Small intestine (tissue), 7 donors: ENCODE measurements around the gene TAF11L9. TPM values are rescaled to one million over a fixed set of nuclear protein-coding genes. Genes with fewer than 3 reads are reported as not detected.
"Not testable (repeated sequence)": the region's sequence is repeated elsewhere in the genome, so short reads cannot be mapped to it uniquely, and the experiment has no call there.

Experiments
- DNase-seq, 2 donors: peaks; one replicate each; pipeline versions ENCODE4 v3.0.0 to v3.0.0-alpha.2; 2013
- FAIRE-seq: peaks from 2 replicates; lab custom pipeline; 2012; peaks lifted over from hg19 to GRCh38; lab: Jason Lieb, UNC
- H3K27ac ChIP-seq, 3 donors: one replicate each; pipeline ENCODE4 v1.5.1; 2013; ENCODE audit warnings: low read length in 2 of 3, mild to moderate bottlenecking in 2 of 3, control low read depth in 1 of 3, inconsistent platforms in 1 of 3, low read depth in 1 of 3, moderate library complexity in 1 of 3
- H3K27me3 ChIP-seq, 3 donors: one replicate each; pipeline ENCODE4 v1.6.1; 2013; ENCODE audit warnings: low read length in 3 of 3, inconsistent platforms in 1 of 3; ENCODE audit not compliant: control insufficient read depth in 3 of 3, insufficient read depth in 3 of 3
- H3K36me3 ChIP-seq, 3 donors: one replicate each; pipeline ENCODE4 v1.6.1; 2013; ENCODE audit warnings: low read length in 3 of 3, inconsistent platforms in 1 of 3, low read depth in 1 of 3, mild to moderate bottlenecking in 1 of 3, moderate library complexity in 1 of 3; ENCODE audit not compliant: control insufficient read depth in 3 of 3, insufficient read depth in 2 of 3
- H3K4me1 ChIP-seq, 3 donors: one replicate each; pipeline ENCODE4 v1.6.1; 2013; ENCODE audit warnings: low read length in 2 of 3, inconsistent platforms in 1 of 3, low read depth in 1 of 3, mild to moderate bottlenecking in 1 of 3, moderate library complexity in 1 of 3; ENCODE audit not compliant: control insufficient read depth in 3 of 3, insufficient read depth in 2 of 3
- H3K4me3 ChIP-seq, 3 donors: one replicate each; pipeline ENCODE4 v1.5.1; 2013; ENCODE audit warnings: low read length in 3 of 3, control low read depth in 1 of 3, inconsistent platforms in 1 of 3, low read depth in 1 of 3, mild to moderate bottlenecking in 1 of 3, moderate library complexity in 1 of 3
- H3K9me3 ChIP-seq, 2 donors: one replicate each; pipeline ENCODE4 v1.6.1; 2013; ENCODE audit warnings: low read depth in 1 of 2, low read length in 1 of 2; ENCODE audit not compliant: control insufficient read depth in 2 of 2, insufficient read depth in 1 of 2
- WGBS, 3 donors: extraction: QIAGEN DNeasy Blood & Tissue Kit; methylation state at CpG; one replicate each; pipeline ENCODE4 v1.1.7; 2013; 5-methylcytosine and 5-hydroxymethylcytosine counted together
- polyA plus RNA-seq, 4 donors: library from polyadenylated mRNA; stranded (reverse) in 3 of 4; unstranded in 1 of 4; fragments of 200-250 nt in 3 of 4; fragments of 120-200 nt in 1 of 4; gene quantifications; one replicate each; pipeline versions ENCODE4 v1.2.1 to v1.2.3, GENCODE V29; 2013
- donor health status: healthy with polysubstance abuse.
- donor health status: control.
- donor health status: control.
- donor health status: Bipolar disorder and iron deficiency.
- donor health status: healthy.

TAF11L9 gene
- polyA plus RNA-seq, 4 donors: not detected

GRCh38 chr5:17607461-17607860 lies 13.3 kb upstream of the TAF11L9 start:
- H3K4me3 ChIP-seq, DNase-seq, H3K9me3 ChIP-seq, H3K36me3 ChIP-seq, H3K27ac ChIP-seq, FAIRE-seq, H3K4me1 ChIP-seq, H3K27me3 ChIP-seq: not testable (repeated sequence)
- 85 to 90% (median 90%) methylated on average over 4 of the region's 4 CpGs for WGBS, 3 donors

- no peak for DNase-seq
- no peaks in the 10 kb centered on the region for H3K27me3 ChIP-seq
- H3K9me3 ChIP-seq: peaks cover 0 to 14% of the 10 kb centered on the region in 2 donors
- 91 to 93% (median 92%) methylated on average over 13 to 14 of the region's 14 CpGs for WGBS, 3 donors
- no peak overlapping the region for H3K27ac ChIP-seq
- H3K4me3 ChIP-seq: no peak overlapping the region
- H3K36me3 ChIP-seq: no peaks in the 10 kb centered on the region
- no peaks in the 10 kb centered on the region for H3K4me1 ChIP-seq
- no peak for FAIRE-seq
Observed at GRCh38 chr5:17604951-17605350, 10.8 kb upstream of the TAF11L9 start.

DNA sequence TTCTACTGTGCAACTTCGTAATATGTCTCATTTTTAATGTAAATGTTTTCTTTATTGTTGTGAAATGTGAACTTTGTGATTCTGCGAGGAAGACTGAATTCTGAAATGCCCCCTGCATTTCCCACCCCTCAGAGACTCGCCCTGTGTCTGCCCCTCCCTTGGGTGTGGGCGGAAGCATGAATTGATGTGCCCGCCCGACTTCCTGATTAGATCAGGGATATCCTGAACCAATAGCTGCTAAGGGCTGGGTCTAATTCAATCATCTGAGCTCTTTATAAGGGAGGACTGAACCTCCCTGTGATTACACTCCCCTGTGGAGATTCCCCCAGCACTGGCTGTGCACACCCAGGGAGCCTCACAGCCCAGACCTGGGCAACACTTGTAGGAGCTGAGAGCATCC lies 9.7 kb upstream of the TAF11L9 start, which contains the start of gene TAF11L11:
TAF11L11 (plus strand) TSS at position 304 of the 400 bp plus-strand sequence.
- not testable (repeated sequence) for FAIRE-seq
- 50 to 63% (median 55%) methylated on average over 6 of the region's 6 CpGs for WGBS, 3 donors
- H3K9me3 ChIP-seq: peaks cover 0 to 14% of the 10 kb centered on the region in 2 donors

DNA sequence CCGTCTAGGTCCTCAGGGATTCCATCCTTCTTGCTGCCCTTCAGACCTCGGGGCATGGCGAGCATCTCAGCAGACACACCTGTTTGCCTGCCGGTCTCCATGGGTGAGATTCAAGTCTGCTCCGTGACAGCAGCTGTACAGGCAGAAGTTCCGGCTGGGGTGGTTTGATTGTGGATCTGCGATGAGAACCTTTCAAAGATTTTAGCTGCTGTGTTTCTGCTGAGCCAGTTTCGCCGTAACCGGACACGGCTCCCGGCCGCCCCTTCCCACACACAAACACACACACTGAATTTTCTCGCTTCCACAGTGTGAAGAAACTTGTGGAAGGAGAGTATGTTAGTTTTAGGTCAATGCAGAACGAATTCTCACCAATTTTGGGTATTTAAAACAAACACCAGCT lies 3.5 kb upstream of the TAF11L9 start, which contains the start of gene TAF11L10:
TAF11L10 (minus strand) TSS at position 101 of the 400 bp plus-strand sequence.
- not testable (repeated sequence) for H3K27ac ChIP-seq, FAIRE-seq, H3K4me1 ChIP-seq, H3K36me3 ChIP-seq, DNase-seq, H3K27me3 ChIP-seq, H3K4me3 ChIP-seq
- no CpG with 5 or more reads among the region's 15 CpGs for WGBS, 3 donors
- H3K9me3 ChIP-seq: peaks cover 0 to 11% of the 10 kb centered on the region in 2 donors

More for the DNA sequence above, 9.7 kb upstream of the TAF11L9 start, which contains the start of gene TAF11L11:
- not testable (repeated sequence) for H3K27me3 ChIP-seq, H3K4me3 ChIP-seq, DNase-seq, H3K4me1 ChIP-seq, H3K27ac ChIP-seq, H3K36me3 ChIP-seq

DNA sequence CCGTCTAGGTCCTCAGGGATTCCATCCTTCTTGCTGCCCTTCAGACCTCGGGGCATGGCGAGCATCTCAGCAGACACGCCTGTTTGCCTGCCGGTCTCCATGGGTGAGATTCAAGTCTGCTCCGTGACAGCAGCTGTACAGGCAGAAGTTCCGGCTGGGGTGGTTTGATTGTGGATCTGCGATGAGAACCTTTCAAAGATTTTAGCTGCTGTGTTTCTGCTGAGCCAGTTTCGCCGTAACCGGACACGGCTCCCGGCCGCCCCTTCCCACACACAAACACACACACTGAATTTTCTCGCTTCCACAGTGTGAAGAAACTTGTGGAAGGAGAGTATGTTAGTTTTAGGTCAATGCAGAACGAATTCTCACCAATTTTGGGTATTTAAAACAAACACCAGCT lies 3.3 kb downstream of the TAF11L9 start, which contains the start of gene TAF11L8:
TAF11L8 (minus strand) TSS at position 101 of the 400 bp plus-strand sequence.
- not testable (repeated sequence) for H3K27me3 ChIP-seq, DNase-seq, FAIRE-seq, H3K36me3 ChIP-seq, H3K27ac ChIP-seq, H3K4me3 ChIP-seq, H3K9me3 ChIP-seq, H3K4me1 ChIP-seq
- WGBS, 3 donors: no CpG with 5 or more reads among the region's 16 CpGs

DNA sequence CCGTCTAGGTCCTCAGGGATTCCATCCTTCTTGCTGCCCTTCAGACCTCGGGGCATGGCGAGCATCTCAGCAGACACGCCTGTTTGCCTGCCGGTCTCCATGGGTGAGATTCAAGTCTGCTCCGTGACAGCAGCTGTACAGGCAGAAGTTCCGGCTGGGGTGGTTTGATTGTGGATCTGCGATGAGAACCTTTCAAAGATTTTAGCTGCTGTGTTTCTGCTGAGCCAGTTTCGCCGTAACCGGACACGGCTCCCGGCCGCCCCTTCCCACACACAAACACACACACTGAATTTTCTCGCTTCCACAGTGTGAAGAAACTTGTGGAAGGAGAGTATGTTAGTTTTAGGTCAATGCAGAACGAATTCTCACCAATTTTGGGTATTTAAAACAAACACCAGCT lies 8.5 kb downstream of the TAF11L9 start, which contains the start of gene TAF11L7:
TAF11L7 (minus strand) TSS at position 101 of the 400 bp plus-strand sequence.
- not testable (repeated sequence) for H3K4me1 ChIP-seq, H3K27me3 ChIP-seq, H3K9me3 ChIP-seq, FAIRE-seq, H3K36me3 ChIP-seq, H3K27ac ChIP-seq, DNase-seq, H3K4me3 ChIP-seq
- WGBS, 3 donors: no CpG with 5 or more reads among the region's 16 CpGs

Other genes starting within 250 kb of the TAF11L9 start
- gene TAF11L2, start 96.2 kb downstream of the TAF11L9 start, polyA plus RNA-seq: not detected
- not detected for gene TAF11L3, start 76.0 kb downstream of the TAF11L9 start, polyA plus RNA-seq
- gene TAF11L4, start 72.6 kb downstream of the TAF11L9 start, polyA plus RNA-seq: not detected
- not detected for gene TAF11L5, start 69.2 kb downstream of the TAF11L9 start, polyA plus RNA-seq
- not detected for gene TAF11L6, start 65.7 kb downstream of the TAF11L9 start, polyA plus RNA-seq
- gene TAF11L7, start 8.6 kb downstream of the TAF11L9 start, polyA plus RNA-seq: not detected
- not detected for gene TAF11L8, start 3.4 kb downstream of the TAF11L9 start, polyA plus RNA-seq
- not detected for gene TAF11L10, start 3.4 kb upstream of the TAF11L9 start, polyA plus RNA-seq
- gene TAF11L11, start 9.8 kb upstream of the TAF11L9 start, polyA plus RNA-seq: not detected
- gene TAF11L12, start 16.0 kb upstream of the TAF11L9 start, polyA plus RNA-seq: not detected
- gene TAF11L13, start 37.7 kb upstream of the TAF11L9 start, polyA plus RNA-seq: not detected
- gene TAF11L14, start 40.1 kb upstream of the TAF11L9 start, polyA plus RNA-seq: not detected